ENCODE results near the gene PLEKHG4B. TPM values are rescaled to one million over a fixed set of nuclear protein-coding genes. Genes with fewer than 3 reads are reported as not detected.
A peak's percentile ranks its signal among the peaks of the same experiment; 100 is the strongest.

Gene PLEKHG4B
- total RNA-seq, 1 experiment from 2014 or later = 44.3 TPM

- H4K91ac ChIP-seq (ENCODE audit: insufficient read length, low read depth, low read length) = no peak overlapping the region
- no peak for DNase-seq
- H2AFZ ChIP-seq (ENCODE audit: low read length) = no peak overlapping the region
- H3K79me1 ChIP-seq (ENCODE audit: insufficient read depth, low read depth, low read length, poor library complexity, severe bottlenecking) = peaks cover 5% of the 10 kb centered on the region
- no peak overlapping the region for H3K23ac ChIP-seq (ENCODE audit: insufficient read length, low read depth, low read length)
- H4K8ac ChIP-seq (replicated peaks; ENCODE audit: insufficient read length, low read depth, low read length) = no peak overlapping the region
- H3K18ac ChIP-seq (ENCODE audit: insufficient read length, low read depth, low read length) = no peak overlapping the region
- H3K36me3 Mint-ChIP-seq (ENCODE audit: insufficient read depth in 1 of 3, low read depth in 3 of 3) = peaks cover 26 to 48% (median 44%) of the 10 kb centered on the region in 3 experiments
- H3K14ac ChIP-seq (ENCODE audit: insufficient read depth, low read length) = no peak overlapping the region; the same call in 1 of the 2 replicates
- no peak overlapping the region for H2BK5ac ChIP-seq (ENCODE audit: insufficient read length, low read length)
- H2BK120ac ChIP-seq (ENCODE audit: low read depth, low read length, poor library complexity, severe bottlenecking) = no peak overlapping the region
- peaks cover 13 to 22% of the 10 kb centered on the region in 2 experiments for H3K4me1 Mint-ChIP-seq
- no peak overlapping the region for H4K5ac ChIP-seq (ENCODE audit: insufficient read length, low read depth, low read length)
- H3K4me2 ChIP-seq (ENCODE audit: insufficient read depth, insufficient read length, low read length) = no peak overlapping the region
- no peaks in the 10 kb centered on the region for H3K9me3 Mint-ChIP-seq
- H3K23me2 ChIP-seq (ENCODE audit: insufficient read length, low read depth, low read length, poor library complexity, severe bottlenecking) = no peaks in the 10 kb centered on the region
- no peaks in the 10 kb centered on the region for H3K27me3 ChIP-seq (ENCODE audit: insufficient read depth, low read length)
- no peaks in the 10 kb centered on the region for H3K9me3 ChIP-seq (ENCODE audit: control insufficient read depth, low read depth, low read length)
- peak overlapping the region in 2 of 3 experiments; percentile 82 to 85; a peak in 4 of 7 replicates for H3K27ac Mint-ChIP-seq
- peaks cover 4% of the 10 kb centered on the region for H3K4me1 ChIP-seq (ENCODE audit: insufficient read depth, low read length)
- no peak overlapping the region for H3K56ac ChIP-seq (ENCODE audit: insufficient read length, low read depth, low read length)
- no peak overlapping the region for H3K27ac ChIP-seq (ENCODE audit: insufficient read length, low read depth, low read length)
- no peak overlapping the region for H3K4ac ChIP-seq (ENCODE audit: low read depth, low read length)
- no peaks in the 10 kb centered on the region for H4K20me1 ChIP-seq (ENCODE audit: control insufficient read depth, insufficient read depth, insufficient read length)
- no peak overlapping the region for H2BK15ac ChIP-seq (ENCODE audit: low read depth, low read length)
- WGBS (ENCODE audit: extremely low coverage, insufficient read length, low lambda C conversion rate) = no CpG with 5 or more reads among the region's 12 CpGs
- no peak overlapping the region for H2BK12ac ChIP-seq (ENCODE audit: insufficient read length, low read depth, low read length)
- H3T11ph ChIP-seq (ENCODE audit: low read length) = no peak overlapping the region
- no peak overlapping the region for H2BK20ac ChIP-seq (ENCODE audit: low read depth, low read length, poor library complexity, severe bottlenecking)
- H3K27me3 Mint-ChIP-seq (ENCODE audit: low read depth) = no peaks in the 10 kb centered on the region
- no peak for TF ChIP-seq CTCF (conservative IDR thresholded peaks at IDR 0.05)
- no peak overlapping the region for H3K9ac ChIP-seq (ENCODE audit: extremely low read depth, insufficient read length, low read length)
- H2AK5ac ChIP-seq (ENCODE audit: insufficient read length, low read length) = no peak overlapping the region
- H3K79me2 ChIP-seq (ENCODE audit: insufficient read depth, low read length) = peaks cover 2% of the 10 kb centered on the region; the same call in 1 of the 2 replicates
- H3K4me3 Mint-ChIP-seq = no peak overlapping the region
Measured at GRCh38 chr5:138936-139335, 47.0 kb downstream of the PLEKHG4B start.

All from H9 (cell line).